Thoracic aorta (tissue), 2 donors: ENCODE measurements around the gene RP9. TPM values are rescaled to one million over a fixed set of nuclear protein-coding genes. Genes with fewer than 3 reads are reported as not detected.

Experiments
- ATAC-seq: fragments of 150-250 bp; one replicate; pipeline ENCODE4 v1.8.0; 2017; ENCODE audit warnings: low read depth; ENCODE audit not compliant: insufficient number of reproducible peaks, low FRiP score
- DNase-seq: peaks from one replicate; pipeline ENCODE4 v3.0.0-alpha.2; 2020; ENCODE audit warnings: low spot score
- H3K27ac ChIP-seq, 2 donors: fragments of 200-600 bp; sonication (generic); 1 replicate in 1 of 2; 2 replicates in 1 of 2; pipeline ENCODE4 v1.5.1; 2016; ENCODE audit warnings: mild to moderate bottlenecking in 2 of 2, moderate library complexity in 2 of 2
- H3K27me3 ChIP-seq: fragments of 200-600 bp; sonication (generic); replicated peaks from 2 replicates; pipeline ENCODE4 v1.6.0; 2016; ENCODE audit warnings: mild to moderate bottlenecking; ENCODE audit not compliant: insufficient read depth
- H3K36me3 ChIP-seq: fragments of 200-600 bp; sonication (generic); one replicate; pipeline ENCODE4 v1.5.1; 2016
- H3K4me1 ChIP-seq, 2 donors: fragments of 200-600 bp; sonication (generic); 1 replicate in 1 of 2; 2 replicates in 1 of 2; pipeline versions ENCODE4 v1.5.1 to v1.6.0; 2016; ENCODE audit warnings: low read depth in 2 of 2, mild to moderate bottlenecking in 1 of 2; ENCODE audit not compliant: control insufficient read depth in 1 of 2
- H3K4me3 ChIP-seq: fragments of 200-600 bp; sonication (generic); 2 replicates; pipeline ENCODE4 v1.5.1; 2016; ENCODE audit warnings: mild to moderate bottlenecking
- H3K9me3 ChIP-seq: fragments of 200-600 bp; sonication (generic); 2 replicates; pipeline ENCODE4 v1.5.1; 2016
- CTCF ChIP-seq: fragments of 200-600 bp; sonication (generic); IDR thresholded peaks from one replicate; pipeline ENCODE4 v1.5.1; 2019; ENCODE audit warnings: antibody characterized with exemption
- total RNA-seq, 2 donors: library from RNA; depleted of rRNA; stranded (reverse); fragments of >200 nt; gene quantifications; one replicate each; pipeline versions ENCODE4 v1.1.0 to v1.2.3, GENCODE V29; 2016

Gene RP9
- total RNA-seq, 2 donors from 2014 or later: 7.6 to 17.0 TPM

- Histone ChIP-seq H3K9me3 (no peaks in the 10 kb centered on the region), H3K4me1 (no peaks in the 10 kb centered on the region), H3K36me3 (no peaks in the 10 kb centered on the region), H3K27me3 (no peaks in the 10 kb centered on the region), H3K27ac (no peak overlapping the region), H3K4me3 (no peak overlapping the region)
- no peak for TF ChIP-seq CTCF
- ATAC-seq (no peak), DNase-seq (no peak)
Measured at GRCh38 chr7:33087356-33087755, 21.8 kb downstream of the RP9 start.

GRCh38 chr7:33079763-33080690 lies 29.2 kb downstream of the RP9 start:
- no peak overlapping the region for H3K4me3 ChIP-seq
- H3K36me3 ChIP-seq: no peaks in the 10 kb centered on the region
- no peak overlapping the region for H3K27ac ChIP-seq
- DNase-seq (no peak), ATAC-seq (no peak)
- H3K4me1 ChIP-seq: no peaks in the 10 kb centered on the region
- H3K9me3 ChIP-seq: no peaks in the 10 kb centered on the region
- no peak for TF ChIP-seq CTCF
- no peaks in the 10 kb centered on the region for H3K27me3 ChIP-seq

GRCh38 chr7:33079096-33079495 lies 30.1 kb downstream of the RP9 start:
- TF ChIP-seq CTCF: no peak
- H3K9me3 ChIP-seq: no peaks in the 10 kb centered on the region
- no peaks in the 10 kb centered on the region for H3K4me1 ChIP-seq
- no peaks in the 10 kb centered on the region for H3K27me3 ChIP-seq
- no peak overlapping the region for H3K4me3 ChIP-seq
- ATAC-seq (no peak), DNase-seq (no peak)
- no peaks in the 10 kb centered on the region for H3K36me3 ChIP-seq
- H3K27ac ChIP-seq: no peak overlapping the region

GRCh38 chr7:33076737-33077136 lies 32.5 kb downstream of the RP9 start:
- no peaks in the 10 kb centered on the region for H3K36me3 ChIP-seq
- no peak overlapping the region for H3K4me3 ChIP-seq
- no peak for TF ChIP-seq CTCF
- H3K27ac ChIP-seq: no peak overlapping the region
- ATAC-seq: no peak
- no peak for DNase-seq
- H3K4me1 ChIP-seq: peaks cover 0 to 6% of the 10 kb centered on the region in 2 donors
- H3K27me3 ChIP-seq: no peaks in the 10 kb centered on the region
- no peaks in the 10 kb centered on the region for H3K9me3 ChIP-seq

GRCh38 chr7:33075818-33076518 lies 33.2 kb downstream of the RP9 start:
- TF ChIP-seq CTCF: no peak
- H3K9me3 ChIP-seq: no peaks in the 10 kb centered on the region
- H3K36me3 ChIP-seq: no peaks in the 10 kb centered on the region
- ATAC-seq (no peak), DNase-seq (no peak)
- H3K27ac ChIP-seq: no peak overlapping the region
- H3K27me3 ChIP-seq: no peaks in the 10 kb centered on the region
- peaks cover 0 to 6% of the 10 kb centered on the region in 2 donors for H3K4me1 ChIP-seq
- no peak overlapping the region for H3K4me3 ChIP-seq
